Embryonic facial prominence (tissue), 1 donor: ENCODE measurements around the gene IPO11.

ENCODE experiments used
- DNase-seq: peaks from one replicate; pipeline ENCODE4 v3.0.0-alpha.2; 2016; ENCODE audit errors: extremely low spot score

Gene IPO11

GRCh38 chr5:62572918-62573514, 160.5 kb downstream of the IPO11 start:
- DNase-seq, result no peak

- no peak for DNase-seq
Measured at GRCh38 chr5:62574599-62574998, 162.0 kb downstream of the IPO11 start.

- no peak for DNase-seq
Measured at GRCh38 chr5:62575066-62575465, 162.5 kb downstream of the IPO11 start.

GRCh38 chr5:62575489-62575888, 162.9 kb downstream of the IPO11 start:
- no peak for DNase-seq

GRCh38 chr5:62576570-62577170, 164.1 kb downstream of the IPO11 start:
- DNase-seq, result no peak

GRCh38 chr5:62577488-62577887, 164.9 kb downstream of the IPO11 start:
- DNase-seq, result no peak

- peak; percentile 57 for DNase-seq
Measured at GRCh38 chr5:62578540-62578939, 166.0 kb downstream of the IPO11 start, which contains the start of gene LRRC70. TSS of gene LRRC70 (plus strand) at chr5:62578819. CDS start at chr5:62579439, 620 bp downstream.

- DNase-seq, result no peak
Measured at GRCh38 chr5:62579761-62580160, 167.2 kb downstream of the IPO11 start.

GRCh38 chr5:62581836-62582597, 169.5 kb downstream of the IPO11 start:
- no peak for DNase-seq

GRCh38 chr5:62584391-62584790, 171.8 kb downstream of the IPO11 start:
- no peak for DNase-seq

GRCh38 chr5:62585306-62585705, 172.7 kb downstream of the IPO11 start:
- DNase-seq, result no peak

- no peak for DNase-seq
Measured at GRCh38 chr5:62585751-62586150, 173.2 kb downstream of the IPO11 start.

- DNase-seq, result no peak
Measured at GRCh38 chr5:62587737-62588136, 175.2 kb downstream of the IPO11 start.

- no peak for DNase-seq
Measured at GRCh38 chr5:62588668-62589067, 176.1 kb downstream of the IPO11 start.

GRCh38 chr5:62589504-62589903, 176.9 kb downstream of the IPO11 start:
- no peak for DNase-seq

GRCh38 chr5:62590387-62590786, 177.8 kb downstream of the IPO11 start:
- DNase-seq, result no peak

GRCh38 chr5:62592558-62592957, 180.0 kb downstream of the IPO11 start:
- no peak for DNase-seq

- DNase-seq, result no peak
Measured at GRCh38 chr5:62593331-62593730, 180.8 kb downstream of the IPO11 start.

- no peak for DNase-seq
Measured at GRCh38 chr5:62594364-62594984, 181.9 kb downstream of the IPO11 start.

- DNase-seq, result no peak
Measured at GRCh38 chr5:62596096-62596495, 183.5 kb downstream of the IPO11 start.

- DNase-seq, result no peak
Measured at GRCh38 chr5:62596691-62597090, 184.1 kb downstream of the IPO11 start.

GRCh38 chr5:62597314-62597713, 184.8 kb downstream of the IPO11 start:
- DNase-seq, result no peak
